GM18526 (cell line): ENCODE measurements around the gene MFSD11.
A peak's percentile ranks its signal among the peaks of the same experiment; 100 is the strongest.

Experiments used
- POLR2A ChIP-seq: IDR thresholded peaks from 3 replicates; pipeline ENCODE4 v1.6.1; 2011; ENCODE audit not compliant: insufficient read length; ENCODE audit errors: extremely low read depth

The MFSD11 gene

DNA sequence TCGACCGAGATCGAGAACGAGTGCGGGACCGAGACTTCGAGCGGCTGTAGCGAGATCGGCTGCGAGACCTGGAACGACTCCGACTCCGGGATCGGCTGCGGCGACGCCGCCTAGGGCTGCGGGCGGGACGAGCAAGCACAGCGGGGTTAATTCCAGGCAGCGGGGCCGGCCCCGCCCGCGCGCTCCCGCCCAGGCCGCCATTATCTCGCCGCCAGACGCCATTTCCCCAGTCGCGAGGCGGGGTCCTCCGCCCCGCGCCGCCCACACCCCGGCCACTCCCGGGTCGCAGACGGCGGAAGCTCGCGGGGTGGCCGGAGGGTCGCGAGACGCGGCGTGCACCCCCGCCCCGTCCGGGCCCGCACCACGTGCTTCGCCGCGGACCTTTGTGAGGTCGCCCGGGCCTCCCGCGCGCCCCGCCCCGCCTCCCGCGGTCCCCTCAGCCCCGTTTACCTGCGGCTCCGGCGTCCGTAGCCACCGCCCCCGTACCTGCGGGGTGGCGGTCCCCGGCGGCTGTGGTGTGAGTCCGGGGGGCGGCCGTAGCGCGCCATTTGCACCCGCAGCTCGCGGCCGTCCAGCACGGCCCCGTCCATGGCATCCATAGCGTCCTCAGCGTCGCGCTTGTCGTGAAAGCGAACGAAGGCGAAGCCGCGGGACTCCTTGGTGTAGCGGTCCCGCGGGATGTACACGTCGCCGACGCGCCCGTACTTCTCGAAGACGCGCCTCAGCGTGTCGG is 1.4 kb upstream of the MFSD11 start:
- peak; percentile 11 for TF ChIP-seq POLR2A

DNA sequence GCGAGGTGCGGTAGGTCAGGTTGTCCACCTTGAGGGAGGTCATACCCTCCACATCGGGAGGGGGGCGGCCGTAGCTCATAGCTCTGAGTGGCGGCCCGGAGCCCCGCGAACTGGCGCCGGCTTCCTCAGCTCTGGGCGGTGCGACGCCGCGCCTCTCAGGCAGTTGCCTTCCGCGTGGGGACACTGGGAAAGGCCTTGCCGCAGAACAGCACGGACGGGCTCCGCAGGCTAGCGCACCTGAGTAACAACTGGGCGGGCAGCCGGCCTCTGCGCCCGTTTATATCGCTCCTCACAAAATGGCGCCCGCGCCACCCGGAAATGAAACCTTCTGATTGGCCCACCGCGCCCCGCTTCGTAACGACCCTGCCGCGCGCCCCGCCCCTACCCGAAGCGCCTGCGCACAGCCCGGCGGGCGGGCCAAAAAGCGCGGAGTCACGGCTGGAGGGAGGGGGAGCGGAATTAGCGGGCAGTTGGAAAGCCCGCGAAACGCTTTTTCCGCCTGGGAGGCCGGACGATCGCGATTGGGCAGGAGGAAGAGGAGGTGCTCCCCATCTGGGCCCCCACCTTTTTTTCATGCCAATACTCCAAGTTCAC is 740 bp upstream of the MFSD11 start, which contains the start of gene SRSF2:
Gene SRSF2 (minus strand): TSS at position 250 of the 594 bp plus-strand sequence. CDS start 171 bp downstream, at position 79.
- TF ChIP-seq POLR2A = peak; percentile 100

DNA sequence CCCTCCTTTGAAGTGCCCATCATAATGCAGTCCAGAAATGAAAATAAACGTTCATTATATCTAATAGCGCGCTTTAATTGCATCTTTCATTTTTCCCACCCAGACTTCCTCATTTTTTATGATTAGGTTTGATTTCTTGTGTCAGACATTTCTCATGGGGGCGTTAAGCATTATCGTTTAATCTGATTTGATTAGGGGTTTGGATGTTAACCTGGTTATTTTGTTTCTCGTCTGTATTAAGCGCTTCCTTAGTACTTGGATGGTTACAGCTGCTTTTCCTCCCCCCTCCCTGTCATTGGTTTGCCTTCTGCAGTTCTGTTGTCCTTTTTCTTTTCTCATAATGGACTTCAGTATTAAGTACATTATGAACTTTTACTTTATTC is 540 bp downstream of the MFSD11 start:
- no peak for TF ChIP-seq POLR2A

DNA sequence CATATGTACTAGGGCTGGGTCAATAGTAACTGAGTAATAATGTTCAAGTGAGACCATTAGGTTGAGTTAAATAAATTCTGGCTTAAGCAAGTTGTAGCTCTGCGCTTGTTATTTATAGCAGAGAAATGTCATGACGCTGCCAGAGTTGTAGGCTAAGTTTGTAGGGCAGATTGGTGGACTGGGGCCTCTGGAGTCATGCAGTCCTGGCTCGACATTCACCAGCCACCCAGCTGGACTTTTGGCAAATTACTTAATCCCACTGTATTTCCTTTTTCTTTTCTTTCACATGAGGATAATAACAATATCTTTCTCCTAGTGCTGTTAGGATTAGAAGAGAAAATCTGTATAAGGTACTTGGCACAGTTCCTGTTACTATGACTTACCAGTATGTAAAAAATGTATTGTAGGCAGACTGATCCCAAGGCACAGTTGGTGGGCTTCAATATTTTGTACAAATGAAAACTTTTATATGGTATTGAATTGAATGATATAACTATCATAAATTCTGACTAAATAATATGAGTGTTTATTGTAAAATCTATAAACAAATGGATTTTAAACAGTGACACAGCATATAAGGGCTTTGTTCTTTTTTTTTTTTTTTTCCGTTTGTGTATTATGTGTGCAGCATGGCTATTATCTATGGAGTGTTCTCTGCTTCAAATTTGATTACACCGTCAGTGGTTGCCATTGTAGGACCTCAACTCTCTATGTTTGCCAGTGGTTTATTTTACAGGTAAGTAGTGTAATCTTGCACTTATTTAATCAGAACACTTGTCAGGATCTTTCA is 2.6 kb downstream of the MFSD11 start:
- no peak for TF ChIP-seq POLR2A

DNA sequence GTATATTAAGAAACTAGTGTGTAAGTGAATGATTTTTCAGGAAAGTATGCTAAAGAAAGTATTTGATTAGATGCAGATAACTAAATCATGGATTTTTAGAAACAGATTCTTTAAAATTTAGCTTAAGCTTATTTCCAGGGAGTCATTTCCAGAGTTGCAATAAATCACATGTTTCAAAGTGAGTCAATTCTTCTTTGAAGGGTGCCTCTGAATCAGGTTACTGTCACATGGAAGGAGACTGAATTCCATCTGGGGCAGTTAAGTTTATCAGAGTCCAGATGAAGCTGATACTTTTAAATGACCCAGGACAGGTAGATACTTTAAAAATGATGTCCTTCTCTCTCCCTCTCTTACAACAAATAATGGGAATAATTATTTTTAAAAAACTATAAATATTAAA is 5.0 kb downstream of the MFSD11 start:
- TF ChIP-seq POLR2A = no peak

DNA sequence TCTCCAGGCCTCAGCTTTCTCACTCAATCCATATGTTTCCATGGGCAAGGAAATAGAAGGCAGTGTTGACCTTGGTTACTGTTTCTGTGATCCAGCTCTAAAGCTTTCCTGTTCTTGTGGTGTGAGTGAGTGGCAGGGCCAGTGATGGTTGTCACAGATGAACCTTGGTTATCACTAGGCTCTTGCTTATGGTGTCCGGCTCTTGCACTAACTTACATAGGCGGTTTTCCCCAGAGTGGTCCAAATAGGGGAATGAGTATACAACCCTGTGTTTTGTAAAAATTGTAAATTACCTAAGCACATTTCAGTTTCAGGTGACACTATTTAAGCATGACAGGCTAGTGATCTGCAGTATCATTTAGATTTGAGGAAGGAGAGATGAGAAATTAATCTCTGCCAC is 6.8 kb downstream of the MFSD11 start:
- TF ChIP-seq POLR2A = no peak

DNA sequence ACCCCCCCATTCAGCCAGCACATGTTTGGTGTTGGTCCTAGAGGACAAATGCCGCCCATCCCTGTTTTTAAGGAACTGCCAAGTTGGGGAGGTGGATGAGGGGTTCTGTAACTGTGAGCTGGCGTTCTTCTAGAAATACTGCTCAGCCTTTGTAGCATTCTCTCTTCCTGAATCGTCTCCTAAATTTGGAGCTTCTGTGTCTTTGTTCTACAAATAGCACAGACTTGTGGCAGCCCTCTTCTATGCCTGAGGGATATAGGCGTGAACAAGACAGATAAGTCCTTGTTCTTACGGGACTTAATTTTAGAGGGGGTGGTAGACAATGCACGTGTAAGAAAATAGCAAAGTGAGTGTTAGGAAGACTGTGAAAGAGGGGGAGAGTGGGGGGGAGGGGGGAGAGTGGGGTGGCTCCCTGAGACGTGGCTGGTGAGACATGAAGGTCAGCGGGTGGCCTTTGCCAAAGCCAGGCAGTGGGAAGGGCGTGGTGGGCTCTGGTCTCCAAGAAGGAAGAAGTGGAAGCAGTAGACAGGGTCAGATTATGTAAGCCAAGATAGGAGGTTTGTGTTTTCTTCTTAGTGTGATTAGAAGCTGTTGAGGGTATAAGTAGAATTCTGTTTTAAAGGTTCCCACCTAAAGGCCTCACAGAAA is 9.9 kb downstream of the MFSD11 start:
- TF ChIP-seq POLR2A = no peak

DNA sequence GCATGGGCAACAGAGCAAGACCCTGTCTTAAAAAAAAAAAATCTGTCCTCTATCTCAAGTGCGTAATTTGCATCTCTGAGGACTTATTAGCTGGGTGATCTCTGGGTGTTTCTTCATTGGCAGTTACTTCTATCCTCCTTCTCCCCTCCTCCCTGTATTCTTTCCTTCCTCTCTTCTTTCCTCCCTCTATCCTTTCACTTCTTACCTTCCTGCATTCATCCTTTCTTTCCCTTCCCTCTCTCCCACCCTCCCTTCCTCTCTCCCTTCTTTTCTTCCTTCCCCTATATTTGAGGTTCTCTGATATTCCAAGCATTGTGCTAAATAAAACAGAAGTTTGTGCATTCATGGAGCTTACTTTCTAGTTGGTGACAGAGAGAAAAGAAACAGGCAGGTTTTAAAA is 10.7 kb downstream of the MFSD11 start:
- no peak for TF ChIP-seq POLR2A

DNA sequence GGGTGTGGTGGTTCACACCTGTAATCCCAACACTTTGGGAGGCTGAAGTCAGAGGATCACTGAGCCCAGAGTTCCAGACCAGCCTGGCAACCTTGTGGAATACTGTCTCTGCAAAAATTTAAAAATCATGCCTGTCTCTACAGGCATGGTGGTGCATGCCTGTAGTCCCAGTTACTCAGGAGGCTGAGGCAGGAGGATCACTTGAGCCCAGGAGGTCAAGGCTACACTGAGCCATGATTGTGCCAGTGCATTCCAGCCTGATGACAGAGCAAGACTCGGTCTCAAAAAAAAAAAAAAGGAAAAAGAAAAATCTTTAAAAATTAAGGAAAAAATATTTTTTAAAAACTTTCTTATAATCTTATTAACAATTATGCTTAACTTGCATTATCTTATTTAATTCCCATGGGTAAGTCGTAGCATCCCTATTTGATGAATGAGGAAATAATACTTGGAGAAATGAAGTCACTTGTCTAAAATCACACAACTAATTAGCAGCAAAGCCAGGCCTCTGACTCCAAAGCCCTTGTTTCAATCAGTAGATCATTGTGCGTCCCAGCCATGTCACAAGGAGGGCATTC is 13.6 kb downstream of the MFSD11 start:
- no peak for TF ChIP-seq POLR2A

DNA sequence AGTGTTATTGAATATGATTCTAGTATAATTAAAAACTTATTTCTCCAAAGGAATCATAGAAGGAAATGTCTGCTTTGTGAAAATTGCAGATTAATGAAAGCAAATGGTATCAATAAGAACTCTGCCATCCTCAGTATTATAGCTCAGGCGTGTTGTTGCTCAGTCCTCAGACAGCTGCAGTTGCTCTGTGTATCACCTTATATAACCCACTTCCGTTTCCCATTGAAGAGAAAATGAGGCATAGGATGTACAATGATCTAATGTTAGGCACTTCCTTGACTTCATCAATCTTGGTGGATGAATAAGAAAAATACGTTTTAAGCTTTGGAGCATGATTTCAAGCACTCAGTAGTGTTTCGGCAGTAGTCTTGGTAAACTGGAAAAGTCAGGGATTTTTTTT is 14.1 kb downstream of the MFSD11 start:
- TF ChIP-seq POLR2A = no peak

DNA sequence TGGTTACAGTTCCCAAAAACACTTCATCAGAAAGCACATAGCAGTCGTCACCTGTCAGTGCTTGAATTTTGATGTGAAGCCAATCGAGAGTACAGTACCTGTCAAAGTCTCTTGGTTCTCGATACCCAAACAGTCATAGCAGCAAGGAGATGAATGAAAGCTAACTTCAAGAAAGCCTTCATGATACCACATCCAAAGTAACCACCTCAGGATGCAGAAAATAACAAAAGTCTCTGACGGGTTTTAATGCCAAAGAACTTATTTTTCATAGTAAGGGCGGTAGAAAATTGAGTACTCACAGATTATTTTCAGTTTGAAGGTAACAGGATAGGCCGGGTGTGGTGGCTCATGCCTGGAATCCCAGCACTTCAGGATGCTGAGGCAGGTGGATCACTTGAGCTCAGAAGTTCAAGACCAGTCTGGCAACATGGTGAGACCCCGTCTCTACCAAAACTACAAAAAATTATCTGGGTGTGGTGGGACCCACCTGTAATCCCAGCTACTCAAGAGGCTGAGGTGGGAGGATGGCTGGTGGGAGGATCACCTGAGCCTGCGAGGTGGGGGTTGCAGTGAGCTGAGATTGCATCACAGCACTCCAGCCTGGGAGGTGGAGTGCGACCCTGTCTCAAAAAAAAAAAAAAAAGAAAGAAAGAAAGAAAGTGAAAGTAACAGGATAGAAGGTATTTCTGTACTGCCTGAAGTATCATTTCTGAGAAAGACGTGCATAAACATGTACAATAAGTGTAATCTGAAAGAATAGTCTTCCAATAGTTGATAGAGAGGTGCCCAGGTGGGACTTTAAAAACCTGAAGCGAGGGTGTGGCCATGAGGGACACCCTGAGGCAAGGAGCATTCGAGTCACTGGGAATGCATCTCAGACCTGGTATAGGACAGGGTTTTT is 15.4 kb downstream of the MFSD11 start:
- no peak for TF ChIP-seq POLR2A

DNA sequence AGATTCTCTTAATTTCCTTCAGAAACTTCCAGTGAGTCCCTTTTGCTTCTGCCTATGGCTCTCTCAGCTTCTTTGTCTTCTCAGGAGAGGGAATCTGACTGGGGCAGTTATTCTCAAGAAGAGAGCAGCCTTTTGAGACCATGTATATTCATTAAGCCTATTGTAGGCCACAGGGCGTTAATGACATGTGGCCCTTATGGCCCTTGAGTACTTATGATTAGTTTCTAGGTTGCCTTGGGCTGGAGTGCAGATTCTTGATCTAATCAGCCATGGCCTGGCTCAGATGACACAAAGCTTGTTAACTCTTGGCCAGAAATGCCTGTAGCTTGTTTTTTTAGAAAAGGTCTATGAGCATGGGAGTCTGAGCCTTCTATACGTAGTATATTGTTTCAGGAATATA is 17.4 kb downstream of the MFSD11 start:
- TF ChIP-seq POLR2A = no peak

DNA sequence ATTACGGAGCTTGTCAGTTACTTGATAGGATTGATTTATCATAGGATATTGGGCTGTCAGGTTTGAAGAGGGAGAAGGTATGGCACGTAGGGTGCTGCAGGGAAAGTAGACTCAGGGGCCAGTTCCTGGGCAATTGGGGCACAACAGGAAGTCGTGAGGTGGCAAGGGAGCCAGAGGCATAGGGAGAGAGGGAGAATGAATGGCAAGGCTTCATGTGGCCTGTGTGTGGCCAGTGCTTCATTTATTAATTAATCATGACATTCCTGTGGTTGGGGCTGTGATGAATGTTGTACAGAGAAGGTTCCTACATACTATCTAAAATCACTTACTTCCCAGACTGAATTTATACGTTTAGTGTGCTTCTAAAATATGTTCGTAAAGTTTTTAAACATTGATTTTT is 19.3 kb downstream of the MFSD11 start:
- no peak for TF ChIP-seq POLR2A

DNA sequence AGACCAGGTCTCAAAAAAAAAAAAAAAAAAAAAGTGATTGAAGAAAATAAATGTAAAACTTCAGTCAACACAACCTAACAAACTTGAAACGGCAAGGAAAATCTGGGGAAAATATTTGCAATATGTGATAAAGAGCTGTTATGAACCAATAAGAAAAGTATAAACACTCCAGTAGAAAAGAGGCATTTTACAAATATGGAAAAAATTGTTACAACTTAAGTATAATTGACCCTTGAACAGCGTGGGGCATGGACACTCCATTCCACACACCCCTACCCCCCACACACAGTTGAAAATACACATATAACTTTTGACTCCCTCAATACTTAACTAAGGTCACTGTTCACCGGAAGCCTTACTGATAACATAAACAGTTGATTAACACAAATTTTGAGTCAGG is 20.7 kb downstream of the MFSD11 start:
- TF ChIP-seq POLR2A = no peak

DNA sequence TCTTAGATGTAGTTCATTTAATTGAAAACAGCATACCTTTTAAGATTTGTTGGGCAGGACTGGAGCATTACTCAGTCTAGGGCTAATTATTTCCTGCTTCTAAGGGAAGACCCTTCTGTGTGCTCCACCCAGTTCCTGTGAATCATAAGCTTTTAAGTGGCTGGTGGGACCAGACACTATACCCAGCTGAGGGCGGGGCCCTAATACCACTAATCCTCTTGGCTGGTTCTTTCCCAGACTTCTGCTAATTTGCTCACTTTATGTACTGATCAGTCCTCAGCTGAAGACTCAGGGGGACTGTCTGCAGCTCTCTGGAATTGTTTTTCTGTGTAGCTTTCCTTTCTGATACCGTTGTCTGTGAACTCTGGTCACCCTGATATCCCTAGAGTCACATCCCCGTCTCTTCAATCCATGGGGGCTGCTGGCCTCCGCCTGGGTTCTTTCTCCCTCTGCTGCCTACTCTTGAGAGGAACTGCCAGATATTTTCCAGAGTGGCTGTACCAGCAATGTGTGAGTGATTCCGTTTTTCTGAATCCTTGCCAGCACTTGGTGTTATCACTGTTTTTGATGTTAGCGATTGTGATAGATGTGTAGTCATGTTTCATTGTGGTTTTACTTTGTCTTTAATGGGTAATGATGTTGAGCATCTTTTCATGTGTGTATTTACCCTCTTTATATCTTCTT is 35.1 kb downstream of the MFSD11 start:
- TF ChIP-seq POLR2A = no peak
